Measurements from ENCODE around the gene RNF31. TPM values are rescaled to one million over a fixed set of nuclear protein-coding genes. Genes with fewer than 3 reads are reported as not detected.
A peak's percentile ranks its signal among the peaks of the same experiment; 100 is the strongest.

RNF31 gene
- total and polyA plus RNA-seq, 2 of the 13 experiments (the other 11 are each of a cell fraction or from before 2014, with no cell fraction given), result 48.2 to 86.8 TPM

- TF ChIP-seq NFAT5 (CRISPR knock-in tag; IDR thresholded peaks at IDR 0.05), result no peak; the same call in 1 of the 2 replicates
- 0 out of 2 replicates have a peak, but pooled peaks have one; percentile 4 for TF ChIP-seq ZBTB46 (CRISPR knock-in tag; IDR thresholded peaks at IDR 0.05; ENCODE audit: borderline replicate concordance)
- no peak for TF ChIP-seq MTF1 (CRISPR knock-in tag; IDR thresholded peaks at IDR 0.05)
- no peak for TF ChIP-seq MYPOP (CRISPR knock-in tag; IDR thresholded peaks at IDR 0.05)
- TF ChIP-seq ZNF687 (CRISPR knock-in tag; IDR thresholded peaks at IDR 0.05), result peak; percentile 76
- no peak; the same call in 1 of the 2 replicates for TF ChIP-seq ZBTB26 (CRISPR knock-in tag; IDR thresholded peaks at IDR 0.05; ENCODE audit: borderline replicate concordance)
- TF ChIP-seq ZNF574 (CRISPR knock-in tag; IDR thresholded peaks at IDR 0.05), result peak; percentile 69
- peak; percentile 12; the same call in 1 of the 2 replicates for TF ChIP-seq DR1 (CRISPR knock-in tag; IDR thresholded peaks at IDR 0.05)
- peak; percentile 53 for TF ChIP-seq CREB1 (IDR thresholded peaks at IDR 0.05)
- TF ChIP-seq CREB1 (CRISPR knock-in tag; IDR thresholded peaks at IDR 0.05), result no peak
Observed at GRCh38 chr14:24146978-24147760, at the start of gene RNF31 (continued).

All from HepG2 (cell line).